Liver (tissue), 9 donors: ENCODE results near the gene FBXO39. TPM values are rescaled to one million over a fixed set of nuclear protein-coding genes. Genes with fewer than 3 reads are reported as not detected.

Source experiments
- DNase-seq: peaks from one replicate; pipeline ENCODE4 v3.0.0-alpha.2; 2017; ENCODE audit warnings: low spot score
- H3K27ac ChIP-seq, 2 donors: one replicate each; pipeline ENCODE4 v1.7.0; 2013; ENCODE audit warnings: inconsistent platforms in 2 of 2, low read length in 2 of 2, control low read depth in 1 of 2, low read depth in 1 of 2, mild to moderate bottlenecking in 1 of 2
- H3K27me3 ChIP-seq, 4 donors: one replicate each; pipeline versions ENCODE4 v1.6.1 to v1.7.0; 2013; ENCODE audit warnings: low read length in 3 of 4, inconsistent platforms in 1 of 4, mild to moderate bottlenecking in 1 of 4, moderate library complexity in 1 of 4; ENCODE audit not compliant: control insufficient read depth in 4 of 4, insufficient read depth in 4 of 4
- H3K36me3 ChIP-seq, 4 donors: one replicate each; pipeline versions ENCODE4 v1.6.1 to v1.7.0; 2013; ENCODE audit warnings: low read length in 3 of 4, mild to moderate bottlenecking in 3 of 4, low read depth in 1 of 4, moderate library complexity in 1 of 4; ENCODE audit not compliant: control insufficient read depth in 4 of 4, insufficient read depth in 3 of 4
- H3K4me1 ChIP-seq, 4 donors: one replicate each; pipeline versions ENCODE4 v1.6.1 to v1.7.0; 2013; ENCODE audit warnings: low read length in 3 of 4, mild to moderate bottlenecking in 3 of 4, moderate library complexity in 1 of 4; ENCODE audit not compliant: control insufficient read depth in 4 of 4, insufficient read depth in 4 of 4
- H3K4me3 ChIP-seq, 3 donors: one replicate each; pipeline versions ENCODE4 v1.6.1 to v1.7.0; 2013; ENCODE audit warnings: low read length in 3 of 3, control low read depth in 1 of 3, low read depth in 1 of 3, mild to moderate bottlenecking in 1 of 3
- H3K9ac ChIP-seq, 2 donors: one replicate each; pipeline ENCODE4 v1.7.0; 2013; ENCODE audit warnings: low read length in 2 of 2, mild to moderate bottlenecking in 2 of 2, moderate library complexity in 2 of 2, control low read depth in 1 of 2, low read depth in 1 of 2
- H3K9me3 ChIP-seq, 4 donors: one replicate each; pipeline versions ENCODE4 v1.6.1 to v1.7.0; 2013; ENCODE audit warnings: low read length in 3 of 4; ENCODE audit not compliant: control insufficient read depth in 4 of 4
- EGR1 ChIP-seq, 2 donors: IDR thresholded peaks; 2 replicates each; pipeline ENCODE4 v1.6.1; 2016 to 2018; ENCODE audit warnings: antibody characterized with exemption in 2 of 2, low read depth in 2 of 2
- FOXA1 ChIP-seq: IDR thresholded peaks from 2 replicates; pipeline ENCODE4 v1.6.1; 2016; ENCODE audit warnings: antibody characterized with exemption
- FOXA2 ChIP-seq: IDR thresholded peaks from 2 replicates; pipeline ENCODE4 v1.6.1; 2016; ENCODE audit warnings: antibody characterized with exemption
- GABPA ChIP-seq, 2 donors: IDR thresholded peaks in 1 of 2; conservative IDR thresholded peaks in 1 of 2; 2 replicates each; pipeline ENCODE4 v1.6.1; 2016; ENCODE audit warnings: antibody characterized with exemption in 2 of 2, mild to moderate bottlenecking in 1 of 2, moderate library complexity in 1 of 2
- HNF4A ChIP-seq, 2 donors: conservative IDR thresholded peaks; 2 replicates each; pipeline ENCODE4 v1.6.1; 2016; ENCODE audit warnings: antibody characterized with exemption in 2 of 2, mild to moderate bottlenecking in 2 of 2
- HNF4G ChIP-seq: IDR thresholded peaks from 2 replicates; pipeline ENCODE4 v1.6.1; 2016; ENCODE audit warnings: antibody characterized with exemption
- JUND ChIP-seq, 2 donors: IDR thresholded peaks; 2 replicates each; pipeline ENCODE4 v1.6.1; 2016; ENCODE audit warnings: antibody characterized with exemption in 2 of 2
- RAD21 ChIP-seq, 2 donors: IDR thresholded peaks; 2 replicates each; pipeline ENCODE4 v1.6.1; 2016; ENCODE audit warnings: antibody characterized with exemption in 2 of 2, mild to moderate bottlenecking in 2 of 2
- RXRA ChIP-seq, 2 donors: IDR thresholded peaks; 2 replicates each; pipeline ENCODE4 v1.6.1; 2017 to 2018; ENCODE audit warnings: antibody characterized with exemption in 2 of 2, mild to moderate bottlenecking in 1 of 2
- SP1 ChIP-seq: IDR thresholded peaks from 2 replicates; pipeline ENCODE4 v1.6.1; 2018; ENCODE audit warnings: antibody characterized with exemption, mild to moderate bottlenecking
- TAF1 ChIP-seq: conservative IDR thresholded peaks from 2 replicates; pipeline ENCODE4 v1.6.1; 2016; ENCODE audit warnings: antibody characterized with exemption, mild to moderate bottlenecking
- YY1 ChIP-seq: IDR thresholded peaks from 2 replicates; pipeline ENCODE4 v1.6.1; 2016; ENCODE audit warnings: antibody characterized with exemption, mild to moderate bottlenecking
- WGBS: extraction: QIAGEN DNeasy Blood & Tissue Kit; methylation state at CpG from one replicate; pipeline ENCODE4 v1.1.7; 2013; 5-methylcytosine and 5-hydroxymethylcytosine counted together
- polyA plus RNA-seq, 2 donors: library from polyadenylated mRNA; stranded (reverse) in 1 of 2; unstranded in 1 of 2; fragments of 200-250 nt in 1 of 2; fragments of >200 nt in 1 of 2; fragmentation: Nextera tagmentation in 1 of 2; extraction: Ambion mirVana in 1 of 2; gene quantifications; one replicate each; pipeline versions ENCODE4 v1.2.1 to v1.2.3, GENCODE V29; 2013 to 2015
- total RNA-seq, 2 donors: library from RNA; depleted of rRNA; stranded (reverse); fragments of >200 nt; gene quantifications; one replicate each; pipeline ENCODE4 v1.2.3, GENCODE V29; 2014
- TF ChIP-seq, protein P1 (sequence below): IDR thresholded peaks from 2 replicates; pipeline ENCODE4 v1.6.1; 2016; ENCODE audit warnings: antibody characterized with exemption
- TF ChIP-seq, protein P2 (sequence below): IDR thresholded peaks from 2 replicates; pipeline ENCODE4 v1.6.1; 2016; ENCODE audit warnings: antibody characterized with exemption
- TF ChIP-seq, protein P3 (sequence below): IDR thresholded peaks from 2 replicates; pipeline ENCODE4 v1.6.1; 2016; ENCODE audit warnings: antibody characterized with exemption
- TF ChIP-seq, protein P4 (sequence below): fragments of 150-350 bp; IDR thresholded peaks from 2 replicates; pipeline ENCODE4 v1.5.1; 2017; ENCODE audit warnings: improper control_type of control experiment, low read depth, low read length; ENCODE audit not compliant: missing input control
- TF ChIP-seq, protein P5 (sequence below): IDR thresholded peaks from 2 replicates; pipeline ENCODE4 v1.6.1; 2016; ENCODE audit warnings: antibody characterized with exemption, mild to moderate bottlenecking
- donor health status: healthy.
- donor health status: healthy.
- donor health status: healthy.
- donor health status: healthy.
- donor health status: healthy.

Gene FBXO39
- total and polyA plus RNA-seq, 4 donors: 0.05 to 0.67 (median 0.20) TPM

DNA sequence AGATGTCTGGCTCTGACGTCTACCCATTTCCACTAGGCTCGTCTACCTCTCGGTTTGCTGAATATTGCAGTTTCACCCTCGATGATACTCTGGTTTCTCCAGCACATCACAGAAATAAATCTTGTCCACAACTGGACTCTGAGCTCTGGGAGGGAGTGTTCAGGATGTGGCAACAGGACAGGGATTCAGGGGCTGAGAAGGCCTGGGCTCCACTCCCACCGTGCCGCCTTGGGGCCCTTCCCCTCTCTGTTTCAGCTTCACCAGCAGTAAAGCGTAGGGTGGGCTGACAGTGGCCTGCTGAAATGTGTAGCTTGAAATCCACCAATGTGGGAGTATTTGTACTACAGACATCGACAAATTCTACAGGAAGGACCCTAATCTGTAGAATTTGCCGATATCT is 35.5 kb downstream of the FBXO39 start:
- Histone ChIP-seq H3K27me3 (no peaks in the 10 kb centered on the region), H3K4me3 (no peak overlapping the region), H3K36me3 (no peaks in the 10 kb centered on the region), H3K4me1 (no peaks in the 10 kb centered on the region), H3K9ac (no peak overlapping the region), H3K9me3 (no peaks in the 10 kb centered on the region), H3K27ac (no peak overlapping the region)
- TF ChIP-seq, protein P1, sequence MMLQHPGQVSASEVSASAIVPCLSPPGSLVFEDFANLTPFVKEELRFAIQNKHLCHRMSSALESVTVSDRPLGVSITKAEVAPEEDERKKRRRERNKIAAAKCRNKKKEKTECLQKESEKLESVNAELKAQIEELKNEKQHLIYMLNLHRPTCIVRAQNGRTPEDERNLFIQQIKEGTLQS: no peak
- TF ChIP-seq, protein P2, sequence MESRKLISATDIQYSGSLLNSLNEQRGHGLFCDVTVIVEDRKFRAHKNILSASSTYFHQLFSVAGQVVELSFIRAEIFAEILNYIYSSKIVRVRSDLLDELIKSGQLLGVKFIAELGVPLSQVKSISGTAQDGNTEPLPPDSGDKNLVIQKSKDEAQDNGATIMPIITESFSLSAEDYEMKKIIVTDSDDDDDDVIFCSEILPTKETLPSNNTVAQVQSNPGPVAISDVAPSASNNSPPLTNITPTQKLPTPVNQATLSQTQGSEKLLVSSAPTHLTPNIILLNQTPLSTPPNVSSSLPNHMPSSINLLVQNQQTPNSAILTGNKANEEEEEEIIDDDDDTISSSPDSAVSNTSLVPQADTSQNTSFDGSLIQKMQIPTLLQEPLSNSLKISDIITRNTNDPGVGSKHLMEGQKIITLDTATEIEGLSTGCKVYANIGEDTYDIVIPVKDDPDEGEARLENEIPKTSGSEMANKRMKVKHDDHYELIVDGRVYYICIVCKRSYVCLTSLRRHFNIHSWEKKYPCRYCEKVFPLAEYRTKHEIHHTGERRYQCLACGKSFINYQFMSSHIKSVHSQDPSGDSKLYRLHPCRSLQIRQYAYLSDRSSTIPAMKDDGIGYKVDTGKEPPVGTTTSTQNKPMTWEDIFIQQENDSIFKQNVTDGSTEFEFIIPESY: no peak
- TF ChIP-seq YY1: no peak
- TF ChIP-seq, protein P3, sequence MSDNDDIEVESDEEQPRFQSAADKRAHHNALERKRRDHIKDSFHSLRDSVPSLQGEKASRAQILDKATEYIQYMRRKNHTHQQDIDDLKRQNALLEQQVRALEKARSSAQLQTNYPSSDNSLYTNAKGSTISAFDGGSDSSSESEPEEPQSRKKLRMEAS: no peak
- no peak for TF ChIP-seq GABPA (IDR thresholded peaks at IDR 0.05 in 1 of 2, conservative IDR thresholded peaks at IDR 0.05 in 1 of 2)
- TF ChIP-seq RAD21 (IDR thresholded peaks at IDR 0.05): no peak
- TF ChIP-seq SP1: no peak
- TF ChIP-seq JUND (IDR thresholded peaks at IDR 0.05): no peak
- no peak for TF ChIP-seq HNF4G
- TF ChIP-seq, protein P4, sequence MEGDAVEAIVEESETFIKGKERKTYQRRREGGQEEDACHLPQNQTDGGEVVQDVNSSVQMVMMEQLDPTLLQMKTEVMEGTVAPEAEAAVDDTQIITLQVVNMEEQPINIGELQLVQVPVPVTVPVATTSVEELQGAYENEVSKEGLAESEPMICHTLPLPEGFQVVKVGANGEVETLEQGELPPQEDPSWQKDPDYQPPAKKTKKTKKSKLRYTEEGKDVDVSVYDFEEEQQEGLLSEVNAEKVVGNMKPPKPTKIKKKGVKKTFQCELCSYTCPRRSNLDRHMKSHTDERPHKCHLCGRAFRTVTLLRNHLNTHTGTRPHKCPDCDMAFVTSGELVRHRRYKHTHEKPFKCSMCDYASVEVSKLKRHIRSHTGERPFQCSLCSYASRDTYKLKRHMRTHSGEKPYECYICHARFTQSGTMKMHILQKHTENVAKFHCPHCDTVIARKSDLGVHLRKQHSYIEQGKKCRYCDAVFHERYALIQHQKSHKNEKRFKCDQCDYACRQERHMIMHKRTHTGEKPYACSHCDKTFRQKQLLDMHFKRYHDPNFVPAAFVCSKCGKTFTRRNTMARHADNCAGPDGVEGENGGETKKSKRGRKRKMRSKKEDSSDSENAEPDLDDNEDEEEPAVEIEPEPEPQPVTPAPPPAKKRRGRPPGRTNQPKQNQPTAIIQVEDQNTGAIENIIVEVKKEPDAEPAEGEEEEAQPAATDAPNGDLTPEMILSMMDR: no peak
- no peak for TF ChIP-seq FOXA1
- TF ChIP-seq TAF1: no peak
- TF ChIP-seq, protein P5, sequence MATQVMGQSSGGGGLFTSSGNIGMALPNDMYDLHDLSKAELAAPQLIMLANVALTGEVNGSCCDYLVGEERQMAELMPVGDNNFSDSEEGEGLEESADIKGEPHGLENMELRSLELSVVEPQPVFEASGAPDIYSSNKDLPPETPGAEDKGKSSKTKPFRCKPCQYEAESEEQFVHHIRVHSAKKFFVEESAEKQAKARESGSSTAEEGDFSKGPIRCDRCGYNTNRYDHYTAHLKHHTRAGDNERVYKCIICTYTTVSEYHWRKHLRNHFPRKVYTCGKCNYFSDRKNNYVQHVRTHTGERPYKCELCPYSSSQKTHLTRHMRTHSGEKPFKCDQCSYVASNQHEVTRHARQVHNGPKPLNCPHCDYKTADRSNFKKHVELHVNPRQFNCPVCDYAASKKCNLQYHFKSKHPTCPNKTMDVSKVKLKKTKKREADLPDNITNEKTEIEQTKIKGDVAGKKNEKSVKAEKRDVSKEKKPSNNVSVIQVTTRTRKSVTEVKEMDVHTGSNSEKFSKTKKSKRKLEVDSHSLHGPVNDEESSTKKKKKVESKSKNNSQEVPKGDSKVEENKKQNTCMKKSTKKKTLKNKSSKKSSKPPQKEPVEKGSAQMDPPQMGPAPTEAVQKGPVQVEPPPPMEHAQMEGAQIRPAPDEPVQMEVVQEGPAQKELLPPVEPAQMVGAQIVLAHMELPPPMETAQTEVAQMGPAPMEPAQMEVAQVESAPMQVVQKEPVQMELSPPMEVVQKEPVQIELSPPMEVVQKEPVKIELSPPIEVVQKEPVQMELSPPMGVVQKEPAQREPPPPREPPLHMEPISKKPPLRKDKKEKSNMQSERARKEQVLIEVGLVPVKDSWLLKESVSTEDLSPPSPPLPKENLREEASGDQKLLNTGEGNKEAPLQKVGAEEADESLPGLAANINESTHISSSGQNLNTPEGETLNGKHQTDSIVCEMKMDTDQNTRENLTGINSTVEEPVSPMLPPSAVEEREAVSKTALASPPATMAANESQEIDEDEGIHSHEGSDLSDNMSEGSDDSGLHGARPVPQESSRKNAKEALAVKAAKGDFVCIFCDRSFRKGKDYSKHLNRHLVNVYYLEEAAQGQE: no peak
- no peak for TF ChIP-seq HNF4A (conservative IDR thresholded peaks at IDR 0.05)
- TF ChIP-seq RXRA (IDR thresholded peaks at IDR 0.05): no peak
- TF ChIP-seq EGR1 (IDR thresholded peaks at IDR 0.05; ENCODE audit: low read depth in 2 of 2): no peak
- no peak for TF ChIP-seq FOXA2
- WGBS: 87% methylated on average over 9 of the region's 9 CpGs
- DNase-seq: no peak

DNA sequence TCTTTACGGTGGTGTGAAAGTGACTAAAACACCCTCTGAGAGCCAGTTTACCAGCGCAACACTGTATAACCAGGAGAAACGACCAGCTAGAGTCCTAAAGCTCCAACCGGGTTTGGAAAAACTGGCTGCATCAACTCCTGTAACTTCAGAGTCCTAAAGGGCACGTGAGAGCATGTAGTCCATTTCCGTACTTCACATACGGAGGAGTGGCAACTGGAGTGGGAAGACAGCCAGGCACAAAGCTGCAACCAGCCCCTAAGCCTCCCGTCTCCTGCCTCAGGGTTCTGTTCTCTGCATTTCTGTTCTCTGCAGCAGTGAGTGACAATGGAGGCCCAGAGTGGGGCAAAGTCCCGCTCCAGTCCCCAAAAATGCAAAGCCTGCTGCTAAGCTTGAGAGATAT is 36.3 kb downstream of the FBXO39 start:
- Histone ChIP-seq H3K27ac (no peak overlapping the region), H3K4me1 (no peaks in the 10 kb centered on the region), H3K4me3 (no peak overlapping the region), H3K9ac (no peak overlapping the region), H3K27me3 (no peaks in the 10 kb centered on the region), H3K9me3 (no peaks in the 10 kb centered on the region), H3K36me3 (no peaks in the 10 kb centered on the region)
- TF ChIP-seq EGR1 (IDR thresholded peaks at IDR 0.05; ENCODE audit: low read depth in 2 of 2) (no peak), FOXA2 (no peak), HNF4A (conservative IDR thresholded peaks at IDR 0.05) (no peak), YY1 (no peak), GABPA (IDR thresholded peaks at IDR 0.05 in 1 of 2, conservative IDR thresholded peaks at IDR 0.05 in 1 of 2) (no peak), RAD21 (IDR thresholded peaks at IDR 0.05) (no peak)
- TF ChIP-seq, protein P1: no peak
- TF ChIP-seq, protein P2: no peak
- TF ChIP-seq, protein P5: no peak
- 74% methylated on average over 9 of the region's 9 CpGs for WGBS
- DNase-seq: no peak
